ENCODE data around the gene ZFP92. TPM values are rescaled to one million over a fixed set of nuclear protein-coding genes. Genes with fewer than 3 reads are reported as not detected.

Gene ZFP92
- polyA plus RNA-seq, 4 donors = 0.80 to 1.3 (median 0.87) TPM

- DNase-seq (ENCODE audit: low read depth in 4 of 4, low spot score in 3 of 4) = no peak
Observed at GRCh38 chrX:153450114-153450948, 39.1 kb downstream of the ZFP92 start.

GRCh38 chrX:153450949-153451277 lies 39.6 kb downstream of the ZFP92 start:
- DNase-seq (ENCODE audit: low read depth in 4 of 4, low spot score in 3 of 4) = no peak

GRCh38 chrX:153454901-153455550 lies 43.8 kb downstream of the ZFP92 start:
- DNase-seq (ENCODE audit: low read depth in 4 of 4, low spot score in 3 of 4) = no peak

- no peak for DNase-seq (ENCODE audit: low read depth in 4 of 4, low spot score in 3 of 4)
Observed at GRCh38 chrX:153455571-153455970, 44.3 kb downstream of the ZFP92 start.

- DNase-seq (ENCODE audit: low read depth in 4 of 4, low spot score in 3 of 4) = no peak
Observed at GRCh38 chrX:153456161-153456560, 44.9 kb downstream of the ZFP92 start.

GRCh38 chrX:153456704-153457103 lies 45.4 kb downstream of the ZFP92 start:
- DNase-seq (ENCODE audit: low read depth in 4 of 4, low spot score in 3 of 4) = no peak

- no peak for DNase-seq (ENCODE audit: low read depth in 4 of 4, low spot score in 3 of 4)
Observed at GRCh38 chrX:153457136-153457825, 46.0 kb downstream of the ZFP92 start.

GRCh38 chrX:153457827-153458466 lies 46.7 kb downstream of the ZFP92 start:
- no peak for DNase-seq (ENCODE audit: low read depth in 4 of 4, low spot score in 3 of 4)

GRCh38 chrX:153458476-153458875 lies 47.2 kb downstream of the ZFP92 start:
- DNase-seq (ENCODE audit: low read depth in 4 of 4, low spot score in 3 of 4) = no peak

GRCh38 chrX:153459986-153460385 lies 48.7 kb downstream of the ZFP92 start:
- no peak for DNase-seq (ENCODE audit: low read depth in 4 of 4, low spot score in 3 of 4)

- no peak for DNase-seq (ENCODE audit: low read depth in 4 of 4, low spot score in 3 of 4)
Observed at GRCh38 chrX:153460826-153461225, 49.6 kb downstream of the ZFP92 start.

Other genes starting within 250 kb of the ZFP92 start
- gene MAGEA1, start 232.2 kb upstream of the ZFP92 start, polyA plus RNA-seq (ENCODE audit: insufficient read length in 4 of 4) = not detected
- gene PNMA6F, start 89.7 kb upstream of the ZFP92 start, polyA plus RNA-seq (ENCODE audit: insufficient read length in 4 of 4) = under 1 TPM; 0.06 to 0.22 (median 0.18) TPM
- gene ZNF275, start 77.3 kb upstream of the ZFP92 start, polyA plus RNA-seq (ENCODE audit: insufficient read length in 4 of 4) = 10 to 100 TPM; 18.7 to 22.2 (median 20.6) TPM
- gene PNMA6E, start 10.1 kb upstream of the ZFP92 start, polyA plus RNA-seq (ENCODE audit: insufficient read length in 4 of 4) = not detected
- under 1 TPM; 0.37 to 0.66 (median 0.48) TPM for gene TREX2, start 34.6 kb downstream of the ZFP92 start, polyA plus RNA-seq (ENCODE audit: insufficient read length in 4 of 4)
- gene HAUS7, start 59.1 kb downstream of the ZFP92 start, polyA plus RNA-seq (ENCODE audit: insufficient read length in 4 of 4) = 10 to 100 TPM; 24.3 to 34.0 (median 27.2) TPM
- 100 to 1,000 TPM; 169 to 230 (median 196) TPM for gene BGN, start 83.5 kb downstream of the ZFP92 start, polyA plus RNA-seq (ENCODE audit: insufficient read length in 4 of 4)
- gene ATP2B3, start 106.2 kb downstream of the ZFP92 start, polyA plus RNA-seq (ENCODE audit: insufficient read length in 4 of 4) = under 1 TPM; 0.23 to 0.36 (median 0.31) TPM
- gene CCNQ, start 187.7 kb downstream of the ZFP92 start, polyA plus RNA-seq (ENCODE audit: insufficient read length in 4 of 4) = 10 to 100 TPM; 17.6 to 20.7 (median 19.3) TPM
- gene DUSP9, start 235.7 kb downstream of the ZFP92 start, polyA plus RNA-seq (ENCODE audit: insufficient read length in 4 of 4) = 10 to 100 TPM; 46.7 to 74.3 (median 49.1) TPM